Heart right ventricle (tissue), 16 donors: ENCODE data around the gene ST6GAL2. TPM values are rescaled to one million over a fixed set of nuclear protein-coding genes. Genes with fewer than 3 reads are reported as not detected.

ENCODE experiments used
- ATAC-seq, 8 donors: fragments of 200-7000 bp; cut with Tn5 transposase; one replicate each; pipeline ENCODE4 v1.9.1; 2020; ENCODE audit warnings: mild to moderate bottlenecking in 8 of 8, moderate library complexity in 8 of 8, moderate number of reproducible peaks in 1 of 8
- DNase-seq, 2 donors: peaks; one replicate each; pipeline ENCODE4 v3.0.0-alpha.2; 2020
- H3K27ac ChIP-seq, 10 donors: fragments of 200-600 bp; sonication (generic) in 2 of 10; one replicate each; pipeline versions ENCODE4 v1.5.0 to v1.8.0; 2020 to 2022; ENCODE audit warnings: mild to moderate bottlenecking in 3 of 10
- H3K27me3 ChIP-seq, 7 donors: fragments of 200-600 bp; one replicate each; pipeline ENCODE4 v1.8.0; 2021 to 2022; ENCODE audit warnings: mild to moderate bottlenecking in 2 of 7
- H3K36me3 ChIP-seq, 9 donors: fragments of 200-600 bp; sonication (generic) in 1 of 9; one replicate each; pipeline versions ENCODE4 v1.5.0 to v1.8.0; 2020 to 2022; ENCODE audit warnings: mild to moderate bottlenecking in 2 of 9
- H3K4me1 ChIP-seq, 9 donors: fragments of 200-600 bp; sonication (generic) in 1 of 9; one replicate each; pipeline versions ENCODE4 v1.5.0 to v1.8.0; 2020 to 2022; ENCODE audit warnings: mild to moderate bottlenecking in 4 of 9
- H3K4me3 ChIP-seq, 10 donors: fragments of 200-600 bp; sonication (generic) in 2 of 10; one replicate each; pipeline versions ENCODE4 v1.5.0 to v1.8.0; 2020 to 2022; ENCODE audit warnings: mild to moderate bottlenecking in 7 of 10, moderate library complexity in 2 of 10
- H3K9me3 ChIP-seq, 11 donors: fragments of 200-600 bp in 10 of 11; sonication (generic) in 2 of 11; one replicate each; pipeline versions ENCODE4 v1.5.0 to v1.8.0; 2013 to 2022; ENCODE audit warnings: mild to moderate bottlenecking in 2 of 11, control low read depth in 1 of 11, moderate library complexity in 1 of 11
- WGBS, 2 donors: extraction: QIAGEN DNeasy Blood & Tissue Kit; methylation state at CpG; one replicate each; pipeline ENCODE4 v1.1.7; 2013; ENCODE audit warnings: inconsistent platforms in 1 of 2; 5-methylcytosine and 5-hydroxymethylcytosine counted together
- intact Hi-C, 10 donors: fragments of 100-400 bp; cut with DNase I; formaldehyde crosslinking; loops; one replicate each; pipeline versions ENCODE4 v1.11.1 to v1.14.2; 2022
- polyA plus RNA-seq, 2 donors: library from polyadenylated mRNA; stranded (reverse); fragments of 200-250 nt; gene quantifications; one replicate each; pipeline ENCODE4 v1.2.3, GENCODE V29; 2013
- total RNA-seq, 10 donors: library from RNA; stranded (reverse); fragmentation: NEBNext Ultra II Directional in 3 of 10; extraction: Animal tissue kit (Norgen Biotek cat#: 25700) in 3 of 10; gene quantifications; one replicate each; pipeline versions ENCODE4 v1.2.1 to v1.2.4, GENCODE V29; 2021 to 2023
- TF ChIP-seq, protein P1 (sequence below), 9 donors: fragments of 200-600 bp; sonication (generic) in 2 of 9; IDR thresholded peaks; one replicate each; pipeline versions ENCODE4 v1.5.0 to v1.8.0; 2021 to 2022; ENCODE audit warnings: antibody characterized with exemption in 9 of 9, mild to moderate bottlenecking in 5 of 9, moderate library complexity in 1 of 9
- donor health status: Arrhythmogenic right ventricular cardiomyopathy.
- donor health status: ischemic (EF 13 %, LVEDD 7.1; RV severe dilation, severe dysfunction).
- donor health status: healthy with polysubstance abuse.
- donor health status: DM: no; HTN: yes; CAD: no.
- donor health status: DM: no; HTN: no; CAD: no.
- donor health status: ischemic (EF 25% LVEDD 6.9; RV normal size, moderate dysfunction).
- donor health status: ischemic (EF 25% LVEDD 5.7; RV mildly dilated, moderate dysfunction).
- donor health status: healthy.
- donor health status: DM: yes; HTN: yes; CAD: no.
- donor health status: Ischemic cardiomyopathy.
- donor health status: ischemic (EF 35%, LVEDD 5.7; RV mildly dilated, moderate dysfunction).
- donor health status: nonischemic (EF 11% LVEDD 7.7; RV severe dilation, severe dysfunction).
- donor health status: DM: yes; HTN: yes; CAD: no.
- donor health status: PGD.
- donor health status: ischemic (EF 29% LVEDD 5.4; RV normal size, mild dysfunction).
- donor health status: nonischemic (EF 23%, LVEDD 6.1; RV moderate dilation, normal function).

ST6GAL2 gene
- total and polyA plus RNA-seq, 12 donors = 0.12 to 0.72 (median 0.22) TPM

DNA sequence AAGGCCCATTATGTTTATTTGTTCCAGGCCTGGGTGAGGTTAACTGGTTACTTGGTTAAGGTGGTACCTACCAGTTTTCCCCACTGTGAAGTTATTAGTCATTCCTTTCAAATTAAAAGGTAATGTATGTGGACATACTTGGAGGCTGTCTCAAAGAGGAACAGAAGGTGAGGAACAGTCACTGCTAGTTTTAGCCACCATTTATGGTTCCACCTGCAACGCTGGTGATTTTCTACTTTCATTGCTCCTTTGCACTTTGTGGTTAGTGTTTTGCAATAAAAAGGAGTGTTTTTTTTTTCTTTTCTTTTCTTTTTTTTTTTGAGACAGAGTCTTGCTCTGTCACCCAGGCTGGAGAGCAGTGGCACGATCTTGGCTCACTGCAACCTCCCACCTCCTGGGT, 6.1 kb upstream of the ST6GAL2 start:
- DNase-seq (no peak), ATAC-seq (no peak)
- H3K36me3 ChIP-seq = no peaks in the 10 kb centered on the region
- no peak overlapping the region for H3K27ac ChIP-seq
- intact Hi-C loops = no loop called here
- peaks cover 0 to 4% (median 0%) of the 10 kb centered on the region in 11 donors for H3K9me3 ChIP-seq
- peaks cover 0 to 16% (median 11%) of the 10 kb centered on the region in 7 donors for H3K27me3 ChIP-seq
- TF ChIP-seq, protein P1, sequence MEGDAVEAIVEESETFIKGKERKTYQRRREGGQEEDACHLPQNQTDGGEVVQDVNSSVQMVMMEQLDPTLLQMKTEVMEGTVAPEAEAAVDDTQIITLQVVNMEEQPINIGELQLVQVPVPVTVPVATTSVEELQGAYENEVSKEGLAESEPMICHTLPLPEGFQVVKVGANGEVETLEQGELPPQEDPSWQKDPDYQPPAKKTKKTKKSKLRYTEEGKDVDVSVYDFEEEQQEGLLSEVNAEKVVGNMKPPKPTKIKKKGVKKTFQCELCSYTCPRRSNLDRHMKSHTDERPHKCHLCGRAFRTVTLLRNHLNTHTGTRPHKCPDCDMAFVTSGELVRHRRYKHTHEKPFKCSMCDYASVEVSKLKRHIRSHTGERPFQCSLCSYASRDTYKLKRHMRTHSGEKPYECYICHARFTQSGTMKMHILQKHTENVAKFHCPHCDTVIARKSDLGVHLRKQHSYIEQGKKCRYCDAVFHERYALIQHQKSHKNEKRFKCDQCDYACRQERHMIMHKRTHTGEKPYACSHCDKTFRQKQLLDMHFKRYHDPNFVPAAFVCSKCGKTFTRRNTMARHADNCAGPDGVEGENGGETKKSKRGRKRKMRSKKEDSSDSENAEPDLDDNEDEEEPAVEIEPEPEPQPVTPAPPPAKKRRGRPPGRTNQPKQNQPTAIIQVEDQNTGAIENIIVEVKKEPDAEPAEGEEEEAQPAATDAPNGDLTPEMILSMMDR (IDR thresholded peaks at IDR 0.05) = no peak
- no peak overlapping the region for H3K4me3 ChIP-seq
- WGBS, 2 donors = 84 to 90% methylated on average over 2 of the region's 2 CpGs
- peaks cover 0 to 6% (median 2%) of the 10 kb centered on the region in 9 donors for H3K4me1 ChIP-seq

DNA sequence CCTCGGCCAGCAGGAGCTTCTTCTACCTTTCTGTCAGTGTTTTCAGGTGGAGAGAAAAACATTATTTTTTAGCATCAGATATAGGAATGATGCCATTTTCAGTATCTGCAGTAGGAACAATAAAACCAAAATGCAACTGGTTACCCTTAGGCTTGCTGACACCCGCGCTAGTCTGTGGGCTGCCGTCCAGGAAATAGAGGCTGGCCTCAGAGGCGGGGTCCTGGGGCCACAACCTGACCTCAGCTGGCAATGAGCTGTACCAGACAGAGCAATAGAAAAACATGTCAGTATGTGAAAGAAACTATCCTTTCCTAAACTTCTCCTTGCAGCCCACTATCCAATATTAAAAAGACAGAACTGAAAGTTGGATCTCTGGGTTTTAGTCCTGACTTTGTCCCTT, 4.6 kb upstream of the ST6GAL2 start:
- H3K27me3 ChIP-seq = peaks cover 0 to 31% (median 25%) of the 10 kb centered on the region in 7 donors
- peaks cover 2 to 16% (median 6%) of the 10 kb centered on the region in 9 donors for H3K4me1 ChIP-seq
- ATAC-seq (no peak), DNase-seq (no peak)
- H3K36me3 ChIP-seq = no peaks in the 10 kb centered on the region
- WGBS, 2 donors = 23 to 29% methylated on average over 5 of the region's 5 CpGs
- H3K27ac ChIP-seq = no peak overlapping the region
- intact Hi-C loops = no loop called here
- TF ChIP-seq, protein P1 (IDR thresholded peaks at IDR 0.05) = no peak
- H3K9me3 ChIP-seq = peaks cover 0 to 4% (median 0%) of the 10 kb centered on the region in 11 donors
- no peak overlapping the region for H3K4me3 ChIP-seq

DNA sequence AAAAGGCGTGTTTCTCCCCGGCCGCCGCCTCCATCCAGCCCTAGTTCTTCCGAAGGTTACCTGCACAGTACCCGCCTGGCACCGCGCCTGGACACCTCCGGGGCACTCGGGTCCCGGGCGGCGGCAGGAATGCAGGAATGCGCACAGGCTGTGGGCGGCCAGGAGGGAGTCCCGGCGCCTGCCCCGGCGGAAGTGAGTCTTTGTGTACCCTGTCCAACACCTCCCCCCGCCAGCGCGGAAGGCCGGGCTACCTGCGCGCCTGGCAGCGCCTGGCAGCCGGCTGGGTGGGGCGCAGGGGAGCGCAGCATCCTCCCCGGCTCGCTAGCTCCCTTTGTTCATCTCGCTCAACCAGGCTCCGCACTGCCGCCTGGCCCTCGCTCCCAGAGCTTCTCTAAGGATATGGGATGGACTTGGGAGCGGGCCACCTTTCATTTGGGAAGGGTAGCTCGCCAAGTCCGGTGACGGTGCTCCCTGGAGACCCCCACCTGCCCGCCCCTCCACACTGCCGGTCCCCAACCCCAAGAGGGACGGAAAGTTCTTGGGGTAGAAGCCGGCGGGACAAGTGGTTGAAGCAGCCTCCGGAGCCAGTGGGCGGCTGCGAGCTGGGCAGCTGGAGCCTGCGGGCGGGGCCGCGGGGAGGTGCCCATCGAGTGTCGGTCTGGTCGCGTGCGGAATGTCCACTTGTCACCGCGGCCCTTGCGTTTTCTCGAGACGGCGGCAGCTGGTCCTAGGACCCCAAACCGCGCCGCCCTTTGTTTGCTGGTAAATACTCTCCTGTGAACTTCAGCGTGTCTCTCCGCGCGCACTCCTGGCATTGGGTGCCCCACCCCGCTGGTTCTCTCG, 1.2 kb upstream of the ST6GAL2 start:
- peak in 6 of 8 donors; percentile 31 to 67 (median 45) for ATAC-seq
- WGBS, 2 donors = 1 to 2% methylated on average over 71 of the region's 71 CpGs

DNA sequence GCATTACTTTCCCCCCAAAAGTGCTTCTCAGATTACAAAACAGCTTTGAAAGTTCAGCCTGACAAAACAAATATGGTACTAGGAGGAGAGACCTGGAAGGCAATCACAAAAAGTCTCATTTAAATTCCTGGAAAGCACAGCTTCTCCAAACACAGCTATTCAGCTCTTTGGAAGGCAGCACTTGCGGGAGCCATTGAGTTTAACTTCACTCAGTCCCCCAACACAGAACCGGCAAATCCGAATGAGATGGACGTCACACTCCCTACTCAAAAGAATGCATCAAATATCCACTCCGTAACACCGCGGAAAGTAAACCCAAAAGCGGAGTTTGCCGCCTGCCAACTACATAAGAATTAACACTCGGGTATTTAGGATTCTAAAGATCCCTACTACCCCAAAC, 638 bp downstream of the ST6GAL2 start:
- TF ChIP-seq, protein P1 (IDR thresholded peaks at IDR 0.05) = no peak
- H3K36me3 ChIP-seq = no peaks in the 10 kb centered on the region
- ATAC-seq (no peak), DNase-seq (no peak)
- no peaks in the 10 kb centered on the region for H3K9me3 ChIP-seq
- H3K4me3 ChIP-seq = peak overlapping the region in 7 of 10 donors; percentile 47 to 59 (median 57)
- no peak overlapping the region for H3K27ac ChIP-seq
- intact Hi-C loops = no loop called here
- peaks cover 0 to 71% (median 54%) of the 10 kb centered on the region in 7 donors for H3K27me3 ChIP-seq
- 2 to 3% methylated on average over 10 of the region's 10 CpGs for WGBS, 2 donors
- peaks cover 2 to 23% (median 8%) of the 10 kb centered on the region in 9 donors for H3K4me1 ChIP-seq

More for the DNA sequence above, 1.2 kb upstream of the ST6GAL2 start:
- peak overlapping the region; percentile 18 to 59 (median 54) for H3K4me3 ChIP-seq
- H3K9me3 ChIP-seq = no peaks in the 10 kb centered on the region
- TF ChIP-seq, protein P1 (IDR thresholded peaks at IDR 0.05) = no peak
- intact Hi-C loops = no loop called here
- no peak overlapping the region for H3K27ac ChIP-seq
- H3K4me1 ChIP-seq = peaks cover 2 to 23% (median 8%) of the 10 kb centered on the region in 9 donors
- no peaks in the 10 kb centered on the region for H3K36me3 ChIP-seq
- peak in 1 of 2 donors; percentile 15 for DNase-seq
- peaks cover 0 to 65% (median 54%) of the 10 kb centered on the region in 7 donors for H3K27me3 ChIP-seq
